GF-D8 (cell line): Measurements from ENCODE around the gene OR2B6.
"Not testable (repeated sequence)": the region's sequence is repeated elsewhere in the genome, so short reads cannot be mapped to it uniquely, and the experiment has no call there.

Experiments used
- DNase-seq: peaks from one replicate; lab custom pipeline; 2025; lab: John Stamatoyannopoulos, UW

Gene OR2B6

GRCh38 chr6:27956941-27957340 is at the start of gene OR2B6:
OR2B6 (plus strand) TSS chr6:27957241; CDS start chr6:27957241, 0 bp downstream.
- DNase-seq: no peak

GRCh38 chr6:27908017-27908416 is 49.0 kb upstream of the OR2B6 start:
- no peak for DNase-seq

GRCh38 chr6:27911956-27912446 is 45.0 kb upstream of the OR2B6 start, which contains the start of gene OR2B2:
OR2B2 (minus strand) TSS chr6:27912396; CDS start chr6:27912319, 77 bp downstream.
- DNase-seq: no peak

GRCh38 chr6:27922949-27923348 is 34.1 kb upstream of the OR2B6 start:
- DNase-seq: no peak

- DNase-seq: no peak
Measured at GRCh38 chr6:27924179-27924578, 32.9 kb upstream of the OR2B6 start.

- DNase-seq: not testable (repeated sequence)
Measured at GRCh38 chr6:27928041-27928440, 29.0 kb upstream of the OR2B6 start.

GRCh38 chr6:27929930-27930329 is 27.1 kb upstream of the OR2B6 start:
- DNase-seq: not testable (repeated sequence)

GRCh38 chr6:27931209-27931608 is 25.8 kb upstream of the OR2B6 start:
- DNase-seq: no peak

- no peak for DNase-seq
Measured at GRCh38 chr6:27940766-27941165, 16.3 kb upstream of the OR2B6 start.

- DNase-seq: not testable (repeated sequence)
Measured at GRCh38 chr6:27943072-27943471, 14.0 kb upstream of the OR2B6 start.

GRCh38 chr6:27948237-27948636 is 8.8 kb upstream of the OR2B6 start:
- no peak for DNase-seq

GRCh38 chr6:27951040-27951439 is 6.0 kb upstream of the OR2B6 start:
- no peak for DNase-seq

- no peak for DNase-seq
Measured at GRCh38 chr6:27957516-27957915, 475 bp downstream of the OR2B6 start.

- no peak for DNase-seq
Measured at GRCh38 chr6:27962506-27962905, 5.5 kb downstream of the OR2B6 start.

GRCh38 chr6:27966044-27966443 is 9.0 kb downstream of the OR2B6 start:
- DNase-seq: no peak

- DNase-seq: no peak
Measured at GRCh38 chr6:27966816-27967426, 9.9 kb downstream of the OR2B6 start.

- no peak for DNase-seq
Measured at GRCh38 chr6:27970444-27970843, 13.4 kb downstream of the OR2B6 start.

- no peak for DNase-seq
Measured at GRCh38 chr6:27972750-27973149, 15.7 kb downstream of the OR2B6 start.

- no peak for DNase-seq
Measured at GRCh38 chr6:27977387-27977786, 20.3 kb downstream of the OR2B6 start.

- DNase-seq: no peak
Measured at GRCh38 chr6:27978705-27979104, 21.7 kb downstream of the OR2B6 start.

- no peak for DNase-seq
Measured at GRCh38 chr6:27980111-27980510, 23.1 kb downstream of the OR2B6 start.

- DNase-seq: no peak
Measured at GRCh38 chr6:27986928-27987725, 30.1 kb downstream of the OR2B6 start.

GRCh38 chr6:27994616-27995015 is 37.6 kb downstream of the OR2B6 start:
- DNase-seq: no peak
